Stimulated activated naive CD8-positive, alpha-beta T cell treated with anti-CD3 and anti-CD28 coated beads, Interleukin-15, Interleukin-2, amounts not matched to agents 100 U/mL and 50 U/mL, for 24 hours (primary cell): ENCODE results near the gene ASCL3.
"Not testable (repeated sequence)": the region's sequence is repeated elsewhere in the genome, so short reads cannot be mapped to it uniquely, and the experiment has no call there.

Source experiments
- ATAC-seq: fragments of 150-1000 bp; cut with Tn5 transposase; one replicate; pipeline ENCODE4 v1.10.0; 2021
- DNase-seq: peaks from one replicate; pipeline ENCODE4 v3.0.0; 2021

Gene ASCL3, protein sequence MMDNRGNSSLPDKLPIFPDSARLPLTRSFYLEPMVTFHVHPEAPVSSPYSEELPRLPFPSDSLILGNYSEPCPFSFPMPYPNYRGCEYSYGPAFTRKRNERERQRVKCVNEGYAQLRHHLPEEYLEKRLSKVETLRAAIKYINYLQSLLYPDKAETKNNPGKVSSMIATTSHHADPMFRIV

DNA sequence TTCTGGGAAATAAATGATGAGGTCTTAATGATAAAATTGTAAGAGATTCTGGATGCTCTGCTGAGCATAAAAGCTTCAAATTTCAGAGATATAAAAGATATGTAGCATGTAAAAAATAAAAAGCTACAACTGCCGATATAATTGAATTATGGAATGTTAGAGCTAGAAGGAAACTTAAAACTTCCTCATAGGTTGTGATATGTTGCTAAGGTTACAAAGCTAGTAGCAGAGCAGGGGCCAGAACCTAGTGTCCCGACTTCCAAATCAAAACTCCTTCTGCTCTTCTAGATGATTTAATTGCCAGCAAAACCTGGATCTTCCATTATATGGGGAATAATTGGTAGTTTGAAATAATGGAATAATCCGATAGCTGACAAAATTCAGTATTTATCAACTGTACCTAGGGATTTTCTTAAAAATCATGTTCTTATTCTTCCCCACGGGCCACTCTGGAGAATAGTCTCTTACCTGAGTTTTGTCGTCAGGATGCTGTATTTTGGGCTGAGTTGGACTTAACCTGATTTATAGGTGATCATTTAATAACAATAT, at the start of gene ASCL3:
TSS of gene ASCL3 (minus strand) at position 499 of the 549 bp plus-strand sequence. CDS start 4,855 bp downstream, outside the sequence.
- ATAC-seq (no peak), DNase-seq (no peak)

DNA sequence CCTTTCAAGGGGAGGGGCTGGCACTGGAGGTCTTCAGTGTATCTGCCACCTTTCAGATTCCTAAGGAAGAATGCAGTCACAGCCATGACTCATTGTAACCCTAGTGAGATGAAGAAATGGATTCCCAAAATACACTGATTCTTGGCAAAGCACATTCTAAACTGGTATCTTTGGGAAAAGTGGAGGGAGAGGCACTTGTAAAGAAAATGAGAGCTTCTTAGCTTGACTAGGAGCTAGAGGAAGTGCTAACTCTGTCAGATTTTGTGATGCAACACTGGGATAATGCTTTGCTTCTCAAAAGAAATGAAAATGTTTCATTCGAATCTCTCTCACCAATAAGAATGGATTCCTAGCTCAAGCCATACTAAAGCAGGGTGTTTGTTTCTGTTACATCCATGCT, 46.6 kb upstream of the ASCL3 start:
- ATAC-seq (no peak), DNase-seq (no peak)

- no peak for ATAC-seq
- no peak for DNase-seq
Measured at GRCh38 chr11:8988329-8989234, 45.8 kb upstream of the ASCL3 start.

DNA sequence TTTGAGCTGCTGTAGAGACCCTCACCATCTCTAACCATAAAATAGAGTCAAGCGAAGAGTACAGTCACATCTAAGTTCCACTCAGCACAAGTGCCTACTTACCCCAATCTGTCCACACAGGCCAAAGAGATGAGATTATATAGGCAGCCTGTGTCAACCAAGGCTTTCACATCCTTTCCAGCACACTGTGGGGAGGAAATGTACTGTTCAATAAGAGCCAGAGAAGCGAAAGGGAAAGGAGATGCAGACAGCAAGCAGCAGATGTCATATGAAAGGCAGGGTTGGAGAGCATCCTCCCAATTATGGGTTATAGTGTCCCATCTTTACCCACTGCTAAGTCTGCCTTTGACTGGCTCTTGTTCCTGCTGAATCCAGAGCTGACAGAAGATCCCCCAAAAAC, 44.6 kb upstream of the ASCL3 start:
- DNase-seq = no peak
- ATAC-seq = no peak

DNA sequence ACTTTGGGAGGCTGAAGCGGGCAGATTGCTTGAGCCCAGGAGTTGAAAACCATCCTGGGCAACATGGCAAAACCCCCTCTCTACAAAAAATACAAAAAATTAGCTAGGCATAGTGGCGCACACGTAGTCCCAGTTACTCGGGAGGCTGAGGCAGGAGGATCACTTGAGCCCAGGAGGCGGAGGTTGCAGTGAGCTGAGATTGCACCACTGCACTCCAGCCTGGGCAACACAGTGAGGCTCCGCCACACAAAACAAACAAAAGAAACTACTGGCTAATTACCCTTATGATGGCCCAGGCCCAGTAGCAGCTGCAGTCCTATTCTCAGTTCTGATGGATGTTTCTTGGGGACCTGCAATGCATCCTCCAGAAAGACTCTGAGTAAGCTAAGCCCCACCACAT, 44.0 kb upstream of the ASCL3 start:
- not testable (repeated sequence) for ATAC-seq, DNase-seq

DNA sequence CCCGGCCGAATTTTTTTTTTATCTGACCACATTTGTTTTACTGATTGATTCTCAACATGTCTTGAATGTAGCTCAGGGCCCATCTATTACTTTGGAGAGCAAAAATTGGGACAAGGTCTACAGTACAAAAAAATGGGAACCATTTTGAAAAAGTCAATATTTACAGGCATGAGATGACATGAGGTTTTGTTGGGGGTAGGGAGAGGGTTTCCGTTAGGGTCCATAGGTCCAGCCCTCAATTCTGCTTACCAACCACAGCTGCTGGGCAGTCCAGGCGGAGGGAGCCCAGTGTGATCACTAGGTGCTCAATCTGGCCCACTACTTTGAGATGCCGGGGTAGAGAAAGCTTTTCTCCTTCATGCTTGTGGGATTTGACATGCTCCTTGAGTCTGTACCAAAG, 42.6 kb upstream of the ASCL3 start:
- ATAC-seq (no peak), DNase-seq (no peak)

DNA sequence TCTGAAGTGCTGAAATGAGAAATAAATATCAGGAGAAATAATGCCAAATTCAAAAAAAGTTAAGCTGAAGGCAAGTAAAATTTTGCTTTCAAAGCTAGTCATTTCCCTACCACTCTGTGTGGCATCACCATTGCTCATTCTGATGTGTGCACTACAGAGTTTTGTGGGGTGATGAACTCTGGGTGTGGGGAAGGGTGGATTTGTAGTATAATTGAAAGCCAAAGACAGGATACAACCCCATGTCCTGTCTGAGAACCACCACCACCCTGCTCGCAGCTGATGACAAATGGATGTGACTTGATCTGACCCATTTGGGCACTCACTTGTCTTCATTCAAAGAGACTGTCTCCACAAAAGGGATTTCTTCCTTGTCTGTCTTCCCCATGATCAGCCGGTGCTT, 40.7 kb upstream of the ASCL3 start:
- DNase-seq = no peak
- ATAC-seq = no peak

DNA sequence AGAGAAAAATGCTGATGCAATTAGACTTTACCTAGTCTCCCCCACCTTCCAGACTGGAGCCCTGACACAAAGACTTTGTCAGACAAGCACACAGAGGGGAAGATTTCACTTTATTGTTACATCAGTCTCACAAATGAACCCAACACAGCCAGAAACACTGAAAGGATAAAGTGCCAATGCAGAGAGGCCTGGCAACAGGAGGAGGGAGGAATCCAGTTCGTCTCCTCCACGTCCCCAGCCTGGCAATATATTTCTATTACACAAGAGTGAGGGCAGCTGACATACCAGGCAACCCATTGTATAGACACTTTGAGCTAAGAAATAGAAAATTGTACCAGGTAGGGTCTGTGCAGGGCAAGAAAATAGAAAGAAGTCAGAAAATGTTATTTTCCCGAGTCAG, 37.7 kb upstream of the ASCL3 start:
- no peak for ATAC-seq
- no peak for DNase-seq

GRCh38 chr11:8979365-8979764, 36.5 kb upstream of the ASCL3 start:
- not testable (repeated sequence) for DNase-seq, ATAC-seq

DNA sequence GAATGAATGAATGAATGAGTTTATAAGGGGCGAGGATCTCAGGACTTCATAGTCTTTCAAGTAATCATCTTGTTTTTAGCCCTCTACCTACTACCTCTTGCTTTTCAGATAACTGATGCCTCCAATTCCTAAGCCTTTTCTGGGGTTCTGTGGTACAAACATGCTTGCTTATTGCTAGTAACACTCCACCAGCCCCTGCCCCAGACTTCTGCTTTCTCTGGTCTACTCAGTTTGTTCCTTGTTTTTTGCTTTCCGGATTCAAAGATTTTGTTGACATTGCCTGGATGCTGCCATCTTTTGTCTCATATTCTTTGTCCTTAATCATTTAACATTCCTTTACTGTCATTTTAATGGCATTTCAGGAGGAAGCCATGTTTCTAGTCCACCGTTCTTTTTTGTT, 30.3 kb upstream of the ASCL3 start:
- no peak for DNase-seq
- ATAC-seq = no peak

GRCh38 chr11:8971924-8972316, 29.1 kb upstream of the ASCL3 start:
- no peak for ATAC-seq
- no peak for DNase-seq

DNA sequence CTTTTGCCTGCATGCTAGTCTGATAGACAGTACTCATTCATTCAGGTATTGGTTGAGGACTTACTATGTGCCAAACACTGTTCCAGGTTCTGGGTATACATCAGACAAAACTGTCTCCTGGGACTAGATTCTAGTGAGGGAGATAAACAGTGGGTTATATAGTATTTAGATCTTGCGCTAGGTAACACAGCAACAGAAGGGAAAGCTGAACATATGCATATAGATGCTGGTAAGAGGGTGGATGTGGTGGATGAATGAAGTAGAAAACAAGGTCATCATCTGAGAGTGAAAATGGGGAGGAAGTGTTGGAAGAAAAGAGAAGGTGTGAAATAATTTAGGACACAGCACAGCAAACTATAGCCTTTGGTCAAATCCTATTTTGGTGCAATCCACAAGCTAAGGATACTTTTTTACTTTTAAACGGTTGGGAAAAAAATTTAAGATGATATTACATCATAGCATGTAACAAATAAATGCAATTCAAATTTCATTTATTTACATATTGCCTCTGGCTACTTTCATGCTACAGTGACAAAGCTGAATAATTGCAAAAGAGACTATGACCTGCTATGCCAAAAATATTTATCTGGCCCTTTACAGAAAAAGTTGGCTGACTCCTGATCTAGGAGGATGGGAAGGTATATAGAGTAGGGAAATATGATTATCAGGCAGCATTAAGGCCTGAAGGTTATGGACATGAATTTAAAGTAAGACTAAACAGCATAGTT, 28.5 kb upstream of the ASCL3 start:
- no peak for DNase-seq
- no peak for ATAC-seq

GRCh38 chr11:8967184-8967583, 24.4 kb upstream of the ASCL3 start:
- ATAC-seq = no peak
- no peak for DNase-seq

GRCh38 chr11:8964324-8965320, 21.8 kb upstream of the ASCL3 start, which contains the start of gene TMEM9B:
TSS of gene TMEM9B (minus strand) at chr11:8964442. CDS start at chr11:8964313, 129 bp downstream.
- ATAC-seq = peak; percentile 90
- peak; percentile 91 for DNase-seq

DNA sequence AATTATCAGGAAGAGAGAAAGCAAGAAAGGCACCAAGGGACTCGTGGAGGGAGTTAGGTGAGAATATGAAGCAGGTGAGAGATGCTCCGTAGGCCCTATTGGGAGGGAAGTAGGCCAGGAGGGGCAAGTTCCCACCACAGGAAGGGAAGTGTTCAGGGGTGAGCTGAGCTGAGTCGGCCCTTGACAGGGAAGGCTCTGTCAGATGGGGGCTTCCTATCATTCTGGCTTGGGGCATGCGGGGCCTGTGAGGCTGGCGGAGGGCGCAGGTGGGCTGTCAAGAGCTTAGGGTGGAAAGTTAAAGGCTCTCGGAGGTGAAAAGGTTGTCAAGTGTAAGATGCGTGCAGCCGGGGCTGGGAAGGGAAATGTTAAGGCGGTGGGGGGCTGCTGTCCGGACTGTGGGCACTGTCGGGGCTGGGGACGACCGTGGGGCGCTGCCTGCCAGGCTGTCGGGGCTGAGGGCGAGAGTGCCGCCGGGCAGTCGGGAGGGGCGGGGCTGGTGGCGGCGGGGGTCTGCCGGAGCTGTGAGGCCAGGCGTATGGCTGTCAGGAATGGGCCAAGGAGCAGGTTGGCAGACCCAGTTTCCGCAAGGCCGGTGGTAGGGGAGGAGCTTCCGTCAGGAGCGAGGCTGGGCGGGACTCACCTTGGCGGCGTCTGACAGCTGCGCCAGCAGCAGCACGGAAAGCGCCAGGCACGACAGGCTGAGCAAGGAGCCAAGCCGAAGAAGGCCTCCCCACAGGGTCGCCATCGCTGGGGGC, 20.9 kb upstream of the ASCL3 start:
- peak; percentile 72 for ATAC-seq
- peak; percentile 80 for DNase-seq

DNA sequence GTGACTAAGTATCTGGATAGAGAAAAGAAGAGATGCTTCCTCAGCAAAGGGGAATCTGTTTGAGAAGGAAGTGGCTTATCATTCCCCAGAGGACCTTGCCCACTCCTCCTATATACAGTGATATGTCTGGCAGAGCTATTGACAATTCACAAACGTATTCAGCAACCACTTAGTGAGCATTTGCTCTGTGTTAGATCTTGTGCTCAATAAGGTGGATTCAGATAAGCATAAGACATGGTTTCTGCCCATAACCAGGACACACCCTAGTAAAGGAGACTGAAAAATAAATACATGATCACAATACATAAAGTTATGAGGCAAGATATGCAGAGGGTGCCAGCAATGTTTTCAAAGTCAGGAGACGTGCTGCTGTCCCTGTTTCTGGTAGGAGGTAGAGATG, 20.0 kb upstream of the ASCL3 start:
- no peak for ATAC-seq
- no peak for DNase-seq

DNA sequence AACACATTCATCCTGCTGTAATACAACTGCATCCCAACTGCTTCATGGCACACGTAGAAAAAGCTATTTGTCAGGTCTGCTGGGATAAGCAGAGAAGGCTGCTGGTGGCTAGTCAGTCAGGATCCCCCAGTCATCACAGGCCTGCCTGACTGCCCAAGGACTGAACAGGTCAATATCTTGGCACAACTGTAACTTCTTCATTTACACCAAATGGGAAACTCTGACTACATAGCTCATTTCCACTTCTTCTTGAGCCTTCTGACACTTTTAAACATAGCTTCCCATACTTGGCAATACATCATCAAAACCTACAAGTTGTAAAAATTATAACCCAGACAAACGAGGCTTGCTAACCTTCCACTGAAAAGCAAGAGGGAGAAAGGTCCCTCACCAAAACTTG, 18.6 kb upstream of the ASCL3 start:
- ATAC-seq (no peak), DNase-seq (no peak)

GRCh38 chr11:8959546-8960166, 16.8 kb upstream of the ASCL3 start:
- ATAC-seq (peak; percentile 38), DNase-seq (peak; percentile 21)

DNA sequence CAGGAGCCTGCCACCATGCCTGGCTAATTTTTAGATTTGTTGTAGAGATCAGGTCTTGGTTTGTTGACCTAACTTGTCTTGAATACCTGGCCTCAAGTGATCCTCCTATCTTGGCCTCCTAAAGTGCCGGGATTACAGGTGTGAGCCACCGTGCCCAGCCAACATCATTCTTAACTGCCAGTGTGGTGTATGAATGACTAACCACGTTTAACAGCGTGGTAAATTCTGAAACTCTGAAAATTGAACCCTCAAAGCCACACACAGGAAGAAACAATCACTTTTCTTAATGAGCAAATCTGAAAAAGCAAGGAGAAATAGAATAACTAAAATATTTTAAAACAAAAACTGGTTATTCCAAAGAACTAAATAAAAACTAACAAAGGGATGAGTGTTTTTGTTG, 14.0 kb upstream of the ASCL3 start:
- DNase-seq = no peak
- ATAC-seq = peak; percentile 58

DNA sequence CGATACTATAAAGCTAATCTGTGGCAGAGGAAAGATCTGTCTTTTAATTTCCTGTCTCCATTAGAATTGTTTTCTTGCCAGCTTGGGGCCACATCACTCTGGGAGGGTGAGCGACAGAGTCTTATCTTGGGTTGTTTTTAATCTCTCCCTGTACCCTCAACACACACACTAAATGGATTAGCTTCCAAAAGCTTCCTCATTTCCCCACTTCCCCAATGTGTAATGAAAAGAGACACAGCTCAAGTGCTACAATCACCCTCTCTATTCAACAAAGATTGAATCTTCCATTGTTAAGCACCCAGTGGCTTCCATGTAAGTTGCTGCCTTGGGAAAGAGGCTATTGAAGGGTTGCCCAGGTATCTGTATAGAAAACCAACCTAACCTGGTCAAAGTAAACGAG, 6.1 kb upstream of the ASCL3 start:
- ATAC-seq = no peak
- no peak for DNase-seq
